ENCODE data around the gene PAX5. TPM values are rescaled to one million over a fixed set of nuclear protein-coding genes. Genes with fewer than 3 reads are reported as not detected.

PAX5 gene
- total and polyA plus RNA-seq, 2 experiments from 2014 or later, result not detected

DNA sequence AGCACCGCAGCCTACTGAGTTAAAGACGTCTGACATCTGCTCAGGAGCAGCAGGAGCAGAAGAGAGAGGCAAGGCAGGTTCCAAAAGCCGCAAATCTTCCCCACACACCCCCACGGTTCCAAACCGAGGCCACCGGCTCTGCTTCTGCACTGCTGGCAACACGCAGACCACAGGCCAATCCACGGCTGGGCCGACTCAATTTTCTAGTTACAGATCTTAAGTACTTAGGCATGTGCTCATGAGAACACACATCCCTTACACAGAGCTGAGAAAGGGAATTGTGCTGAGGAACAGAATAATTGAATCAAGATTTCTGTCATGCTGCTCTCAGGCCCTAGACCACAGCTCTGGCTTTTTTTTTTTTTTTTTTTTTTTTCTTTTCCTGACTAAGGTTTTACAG lies 32.6 kb downstream of the PAX5 start:
- Histone ChIP-seq H4K20me1 (ENCODE audit: insufficient read depth) (no peaks in the 10 kb centered on the region), H3K9me2 (ENCODE audit: insufficient read depth) (no peaks in the 10 kb centered on the region), H3K4me1 (ENCODE audit: insufficient read depth) (no peaks in the 10 kb centered on the region), H3K4me3 (no peak overlapping the region), H3K27me3 (replicated peaks; ENCODE audit: insufficient read depth) (peaks cover 78% of the 10 kb centered on the region), H3K4me2 (ENCODE audit: unreplicated experiment) (no peak overlapping the region), H3K9ac (no peak overlapping the region), H3K36me3 (ENCODE audit: low read depth) (no peaks in the 10 kb centered on the region), H2AFZ (no peak overlapping the region), H3K79me2 (ENCODE audit: insufficient read depth) (no peaks in the 10 kb centered on the region), H3K9me3 (ENCODE audit: low read depth) (no peaks in the 10 kb centered on the region), H3K27ac (no peak overlapping the region), H3F3A (ENCODE audit: insufficient read depth) (no peaks in the 10 kb centered on the region)
- TF ChIP-seq EZH2 (IDR thresholded peaks at IDR 0.05; ENCODE audit: insufficient read depth, poor library complexity, severe bottlenecking) (peak; percentile 63), EZH2phosphoT487 (IDR thresholded peaks at IDR 0.05; ENCODE audit: insufficient read depth, low read depth) (no peak)
- in situ Hi-C loops (cut with MboI), result no loop called here
- 16 to 19% methylated on average over 9 of the region's 9 CpGs for WGBS, 2 experiments (ENCODE audit: low coverage in 1 of 2, low lambda C conversion rate in 2 of 2, missing lambda C conversion rate in 2 of 2)
- no peak for DNase-seq

DNA sequence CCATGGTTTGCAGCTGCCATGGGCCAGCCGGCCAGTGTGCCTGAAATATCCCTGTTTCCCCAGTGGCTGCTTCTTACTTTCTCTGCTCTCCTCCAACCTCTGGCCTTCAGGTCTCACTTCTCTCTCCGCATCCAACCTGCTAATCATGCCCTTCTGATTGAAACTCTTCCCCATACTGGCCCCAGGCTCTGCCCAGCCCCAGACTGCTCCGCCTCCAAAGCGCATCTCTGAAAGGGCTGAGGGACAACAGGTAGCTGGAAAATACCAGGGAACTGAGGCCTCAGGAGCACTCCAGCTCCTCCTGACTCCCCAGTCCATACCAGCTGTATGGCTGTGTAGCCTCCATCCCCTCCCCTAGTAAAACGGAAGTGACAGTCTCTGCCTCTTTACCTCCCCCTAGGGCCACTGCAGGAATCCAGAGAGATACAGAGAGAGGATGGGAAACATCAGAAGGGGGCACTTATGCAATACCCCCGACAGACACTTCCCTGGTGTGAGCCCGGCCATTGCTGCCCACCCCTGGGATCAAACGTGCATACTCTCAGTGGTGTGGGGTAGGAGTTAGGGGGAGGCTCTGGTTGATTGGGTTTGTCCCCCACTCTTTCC lies 34.2 kb downstream of the PAX5 start:
- Histone ChIP-seq H3K9ac (no peak overlapping the region), H2AFZ (no peak overlapping the region), H3K27me3 (replicated peaks; ENCODE audit: insufficient read depth) (peaks cover 63% of the 10 kb centered on the region), H3K36me3 (ENCODE audit: low read depth) (no peaks in the 10 kb centered on the region), H3F3A (ENCODE audit: insufficient read depth) (no peaks in the 10 kb centered on the region), H3K9me3 (ENCODE audit: low read depth) (no peaks in the 10 kb centered on the region), H3K27ac (no peak overlapping the region), H3K4me3 (no peak overlapping the region), H3K4me1 (ENCODE audit: insufficient read depth) (no peaks in the 10 kb centered on the region), H3K79me2 (ENCODE audit: insufficient read depth) (no peaks in the 10 kb centered on the region), H3K9me2 (ENCODE audit: insufficient read depth) (no peaks in the 10 kb centered on the region), H4K20me1 (ENCODE audit: insufficient read depth) (no peaks in the 10 kb centered on the region), H3K4me2 (ENCODE audit: unreplicated experiment) (no peak overlapping the region)
- in situ Hi-C loops (cut with MboI), result no loop called here
- TF ChIP-seq EZH2 (IDR thresholded peaks at IDR 0.05; ENCODE audit: insufficient read depth, poor library complexity, severe bottlenecking), result no peak
- TF ChIP-seq EZH2phosphoT487 (IDR thresholded peaks at IDR 0.05; ENCODE audit: insufficient read depth, low read depth), result no peak
- WGBS, 2 experiments (ENCODE audit: low coverage in 1 of 2, low lambda C conversion rate in 2 of 2, missing lambda C conversion rate in 2 of 2), result 31 to 37% methylated on average over 8 of the region's 8 CpGs
- DNase-seq, result no peak

- peak; percentile 32 for DNase-seq
- Histone ChIP-seq H4K20me1 (ENCODE audit: insufficient read depth) (no peaks in the 10 kb centered on the region), H3F3A (ENCODE audit: insufficient read depth) (no peaks in the 10 kb centered on the region), H3K9me3 (ENCODE audit: low read depth) (no peaks in the 10 kb centered on the region), H3K9ac (no peak overlapping the region), H3K4me2 (ENCODE audit: unreplicated experiment) (no peak overlapping the region), H2AFZ (no peak overlapping the region), H3K4me3 (no peak overlapping the region), H3K79me2 (ENCODE audit: insufficient read depth) (no peaks in the 10 kb centered on the region), H3K27ac (no peak overlapping the region), H3K9me2 (ENCODE audit: insufficient read depth) (no peaks in the 10 kb centered on the region), H3K36me3 (ENCODE audit: low read depth) (no peaks in the 10 kb centered on the region), H3K4me1 (ENCODE audit: insufficient read depth) (no peaks in the 10 kb centered on the region), H3K27me3 (replicated peaks; ENCODE audit: insufficient read depth) (peaks cover 41% of the 10 kb centered on the region)
- no peak for TF ChIP-seq EZH2phosphoT487 (IDR thresholded peaks at IDR 0.05; ENCODE audit: insufficient read depth, low read depth)
- no peak for TF ChIP-seq EZH2 (IDR thresholded peaks at IDR 0.05; ENCODE audit: insufficient read depth, poor library complexity, severe bottlenecking)
- in situ Hi-C loops (cut with MboI), result no loop called here
- WGBS, 2 experiments (ENCODE audit: low coverage in 1 of 2, low lambda C conversion rate in 2 of 2, missing lambda C conversion rate in 2 of 2), result 60 to 63% methylated on average over 12 of the region's 12 CpGs
These were observed 36.7 kb downstream of the PAX5 start for GRCh38 chr9:36997414-36997813.

DNA sequence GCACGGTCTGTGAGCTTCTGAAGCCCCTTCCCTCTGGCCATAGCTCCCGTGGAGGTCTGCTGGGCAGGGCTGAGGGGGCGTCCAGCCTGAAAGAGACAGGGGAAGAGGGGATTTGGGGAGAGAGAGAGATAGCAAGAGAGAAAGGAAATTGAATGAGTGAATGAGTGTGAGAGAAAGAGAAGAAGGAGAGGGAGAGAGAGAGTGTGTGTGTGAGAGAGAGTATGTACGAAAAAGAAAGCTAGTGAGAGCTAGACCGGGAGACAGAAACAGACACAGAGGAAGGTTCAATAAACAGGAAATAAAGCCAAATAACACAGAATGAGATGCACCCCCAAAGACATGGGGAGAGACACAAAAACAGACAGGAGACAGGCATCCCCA lies 37.4 kb downstream of the PAX5 start:
- Histone ChIP-seq H3K9ac (no peak overlapping the region), H3K9me2 (ENCODE audit: insufficient read depth) (no peaks in the 10 kb centered on the region), H3K79me2 (ENCODE audit: insufficient read depth) (no peaks in the 10 kb centered on the region), H3K4me3 (no peak overlapping the region), H4K20me1 (ENCODE audit: insufficient read depth) (no peaks in the 10 kb centered on the region), H3K27ac (no peak overlapping the region), H3K27me3 (replicated peaks; ENCODE audit: insufficient read depth) (peaks cover 40% of the 10 kb centered on the region), H3K9me3 (ENCODE audit: low read depth) (no peaks in the 10 kb centered on the region), H3K36me3 (ENCODE audit: low read depth) (no peaks in the 10 kb centered on the region), H3K4me1 (ENCODE audit: insufficient read depth) (no peaks in the 10 kb centered on the region), H2AFZ (0 out of 2 replicates have a peak overlapping the region, but pooled peaks have one; percentile 31), H3K4me2 (ENCODE audit: unreplicated experiment) (no peak overlapping the region), H3F3A (ENCODE audit: insufficient read depth) (no peaks in the 10 kb centered on the region)
- in situ Hi-C loops (cut with MboI), result no loop called here
- DNase-seq, result no peak
- WGBS, 2 experiments (ENCODE audit: low coverage in 1 of 2, low lambda C conversion rate in 2 of 2, missing lambda C conversion rate in 2 of 2), result 47 to 62% methylated on average over 5 of the region's 5 CpGs
- TF ChIP-seq EZH2 (IDR thresholded peaks at IDR 0.05; ENCODE audit: insufficient read depth, poor library complexity, severe bottlenecking) (no peak), EZH2phosphoT487 (IDR thresholded peaks at IDR 0.05; ENCODE audit: insufficient read depth, low read depth) (no peak)
